ENCODE data around the gene KRTAP10-10.
"Not testable (repeated sequence)": the region's sequence is repeated elsewhere in the genome, so short reads cannot be mapped to it uniquely, and the experiment has no call there.

KRTAP10-10 gene

DNA sequence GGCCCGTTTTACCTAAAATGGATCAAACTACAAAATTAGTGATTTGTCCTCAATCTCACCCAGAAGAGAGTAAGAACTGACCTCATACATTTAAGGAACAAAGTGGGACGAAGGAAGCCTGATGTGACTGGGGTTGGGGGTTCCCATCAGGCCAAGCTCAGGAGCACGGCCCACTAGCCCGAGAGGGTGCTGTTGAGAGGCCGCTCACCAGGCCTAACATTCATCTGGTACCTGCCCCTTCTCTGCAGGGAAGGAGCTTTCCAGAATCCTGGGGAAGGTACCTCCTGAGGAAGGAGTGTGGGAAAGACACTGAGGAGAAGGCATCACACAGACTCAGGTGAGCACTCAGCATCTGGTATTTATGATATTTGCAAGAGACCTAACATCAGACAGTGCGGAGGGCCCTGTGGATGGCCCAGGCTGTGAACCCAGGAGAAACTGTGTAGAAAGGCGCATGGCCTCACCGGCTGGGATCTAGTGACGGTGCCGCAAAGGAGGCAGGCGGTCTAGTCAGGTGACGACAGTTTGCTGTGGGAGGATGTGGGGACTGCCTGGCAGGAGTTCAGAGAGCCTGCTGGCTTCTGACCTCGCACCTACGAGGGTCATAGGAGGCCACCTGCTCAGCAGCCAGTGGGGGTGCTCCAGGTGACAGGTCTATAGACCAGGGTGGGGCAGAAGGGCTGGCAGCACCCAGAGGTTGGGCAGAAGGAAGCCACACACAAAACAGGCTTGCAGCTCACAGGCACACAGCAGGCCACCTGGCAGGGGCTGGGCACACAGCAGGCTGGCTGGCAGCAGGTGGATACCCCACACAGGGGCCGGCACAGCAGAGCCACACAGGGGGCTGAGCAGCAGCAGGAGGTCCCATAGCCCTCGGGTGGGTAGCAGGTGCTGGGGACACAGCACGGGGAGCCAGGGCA, 16.8 kb downstream of the KRTAP10-10 start:
- no peak for DNase-seq

DNA sequence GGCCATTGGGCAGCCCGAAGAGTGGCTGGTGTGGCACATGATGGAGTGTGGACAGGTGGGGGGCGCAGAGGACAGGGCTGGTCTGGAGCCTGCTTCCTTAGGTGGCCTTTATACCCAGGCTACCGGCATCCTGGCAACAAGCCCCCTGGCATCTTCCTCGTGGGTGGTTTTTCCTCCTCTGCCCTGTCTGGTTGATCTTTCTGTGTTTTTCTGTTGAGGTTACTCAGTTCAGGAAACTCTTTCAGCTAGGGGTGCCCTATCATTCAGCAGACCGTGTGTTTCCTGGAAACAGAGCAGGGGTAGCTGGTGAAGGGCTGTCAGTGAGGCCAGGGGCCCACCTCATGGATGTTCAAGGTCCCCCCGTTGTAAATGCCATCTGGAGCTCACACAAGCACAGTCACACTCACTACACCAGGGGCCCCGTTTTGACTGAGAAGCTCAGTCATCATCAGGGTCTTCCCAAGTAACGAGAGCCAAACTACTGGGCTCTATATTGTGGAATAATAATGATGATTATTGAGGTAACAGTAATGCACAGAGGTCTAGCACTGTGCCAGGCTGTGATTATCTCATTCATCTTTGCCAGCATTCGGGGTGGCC, 17.5 kb downstream of the KRTAP10-10 start, which contains the start of gene KRTAP12-4:
KRTAP12-4 (minus strand) TSS at position 84 of the 600 bp plus-strand sequence; CDS start at position 39, 45 bp downstream.
- no peak for DNase-seq

DNA sequence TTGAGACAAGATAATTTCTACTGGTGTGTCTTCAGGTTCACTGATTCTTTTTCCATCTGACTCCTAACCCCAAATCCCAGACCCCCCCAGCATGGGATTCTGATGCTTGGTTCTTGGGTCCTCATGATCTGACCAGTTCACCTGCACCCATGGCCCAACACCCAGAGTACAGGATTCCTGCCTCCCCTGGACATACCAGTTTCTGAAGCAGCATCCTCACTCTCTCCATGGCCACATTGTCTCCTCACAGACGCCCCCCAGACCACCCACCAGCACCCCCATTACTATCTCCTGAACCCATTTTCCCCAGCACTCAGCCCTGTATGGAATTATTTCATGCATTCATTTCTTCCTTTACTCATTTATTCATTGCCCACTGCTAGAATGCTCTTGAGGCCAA, 19.7 kb downstream of the KRTAP10-10 start:
- no peak for DNase-seq

DNA sequence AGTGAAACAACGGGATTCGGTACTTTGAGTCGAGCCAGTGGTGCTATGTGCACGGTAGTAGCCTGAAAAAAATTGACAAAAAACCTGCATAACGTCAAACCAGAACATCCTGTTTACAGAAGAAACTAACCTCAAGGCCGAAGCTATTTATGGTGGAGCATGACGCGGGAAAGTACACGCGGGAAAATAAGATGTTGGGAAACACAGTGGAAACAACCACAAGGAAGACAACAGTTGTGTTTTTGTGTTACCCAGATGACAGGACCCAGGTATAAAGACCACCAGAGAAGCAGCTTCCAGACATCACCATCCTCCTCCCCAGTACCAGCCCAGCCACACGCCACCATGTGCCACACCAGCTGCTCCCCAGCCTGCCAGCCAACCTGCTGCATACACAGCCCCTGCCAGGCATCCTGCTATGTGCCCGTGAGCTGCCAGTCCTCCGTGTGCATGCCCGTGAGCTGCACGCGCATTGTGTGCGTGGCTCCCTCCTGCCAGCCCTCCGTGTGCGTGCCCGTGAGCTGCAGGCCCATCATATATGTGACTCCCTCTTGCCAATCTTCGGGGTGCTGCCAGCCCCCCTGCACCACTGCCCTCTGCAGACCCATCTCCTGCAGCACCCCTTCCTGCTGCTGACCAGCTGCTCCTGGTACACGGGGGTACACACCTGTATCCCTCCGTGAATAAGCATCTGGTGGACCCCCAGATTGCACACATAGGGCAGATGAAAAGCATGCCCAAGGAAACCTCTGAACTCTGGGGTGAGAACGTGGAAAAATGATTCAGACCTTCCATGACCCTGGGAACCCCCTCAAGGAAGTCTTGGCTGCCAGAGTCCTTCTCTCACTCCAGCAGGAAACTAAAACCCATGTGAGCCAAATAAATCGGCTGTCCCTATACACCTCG, 20.7 kb downstream of the KRTAP10-10 start, which contains the start of gene KRTAP12-3:
KRTAP12-3 (plus strand) TSS at position 298 of the 906 bp plus-strand sequence; CDS start at position 346, 48 bp downstream.
- DNase-seq: no peak

DNA sequence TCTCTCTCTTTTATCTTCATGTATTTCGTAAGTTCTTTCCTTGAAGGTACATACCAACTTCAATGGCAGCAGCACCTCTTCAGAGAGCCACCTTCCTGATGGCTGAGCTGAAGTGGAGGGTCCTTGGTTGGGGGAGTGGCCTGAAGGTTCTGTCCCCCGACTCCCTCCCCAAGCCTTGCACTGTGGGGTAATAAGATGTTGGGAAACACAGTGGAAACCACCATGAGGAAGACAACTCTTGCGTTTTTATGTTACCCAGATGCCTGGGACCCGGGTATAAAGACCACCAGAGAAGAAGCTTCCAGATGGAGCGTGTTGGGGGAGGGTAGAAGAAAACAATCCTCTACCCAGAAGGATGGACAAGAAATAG, 21.4 kb downstream of the KRTAP10-10 start:
- no peak for DNase-seq

DNA sequence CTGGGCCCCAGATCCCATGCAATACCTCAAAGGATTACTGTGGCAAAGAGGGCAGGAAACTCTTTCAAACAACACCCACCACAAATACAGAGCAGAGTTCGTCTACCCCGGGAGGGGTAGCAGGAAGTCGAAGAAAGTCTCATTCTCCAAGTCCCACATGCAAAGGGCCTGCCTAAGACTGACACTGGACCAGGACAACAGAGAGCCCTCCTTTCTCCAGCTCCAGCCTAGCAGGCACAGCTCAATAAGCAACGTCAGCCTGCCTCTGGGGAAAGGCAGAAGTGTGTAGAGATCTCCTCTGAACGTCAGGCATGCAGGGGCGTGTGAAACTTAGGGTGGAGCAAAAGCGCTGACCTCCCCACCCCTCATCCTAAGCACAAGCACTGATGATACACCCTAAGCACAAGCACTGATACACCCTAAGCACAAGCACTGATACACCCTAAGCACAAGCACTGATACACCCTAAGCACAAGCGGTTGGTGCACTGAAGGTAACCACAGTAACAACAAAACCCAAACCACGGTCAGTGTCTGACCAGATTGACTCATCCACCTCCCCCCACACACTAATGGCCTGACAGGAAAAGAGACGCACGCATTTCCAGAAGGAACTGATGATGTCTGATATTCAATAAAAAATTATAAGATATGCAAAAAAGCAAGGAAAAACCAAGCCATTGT, 21.9 kb downstream of the KRTAP10-10 start:
- no peak for DNase-seq

DNA sequence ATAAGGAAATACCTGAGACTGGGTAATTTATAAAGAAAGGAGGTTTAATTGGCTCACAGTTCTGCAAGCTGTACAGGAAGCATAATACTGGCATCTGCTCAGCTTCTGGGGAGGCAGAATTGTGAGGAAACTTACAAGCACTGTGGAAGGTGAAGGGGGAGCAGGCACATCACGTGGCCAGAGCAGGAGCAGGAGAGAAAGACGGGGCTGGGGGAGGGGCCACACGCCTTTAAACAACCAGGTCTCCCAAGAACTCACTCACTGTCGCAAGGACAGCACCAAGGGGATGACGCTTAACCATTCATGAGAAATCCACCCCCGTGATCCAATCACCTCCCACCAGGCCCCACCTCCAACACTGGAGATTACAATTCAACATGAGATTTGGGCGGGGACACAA, 24.4 kb downstream of the KRTAP10-10 start:
- DNase-seq: not testable (repeated sequence)

DNA sequence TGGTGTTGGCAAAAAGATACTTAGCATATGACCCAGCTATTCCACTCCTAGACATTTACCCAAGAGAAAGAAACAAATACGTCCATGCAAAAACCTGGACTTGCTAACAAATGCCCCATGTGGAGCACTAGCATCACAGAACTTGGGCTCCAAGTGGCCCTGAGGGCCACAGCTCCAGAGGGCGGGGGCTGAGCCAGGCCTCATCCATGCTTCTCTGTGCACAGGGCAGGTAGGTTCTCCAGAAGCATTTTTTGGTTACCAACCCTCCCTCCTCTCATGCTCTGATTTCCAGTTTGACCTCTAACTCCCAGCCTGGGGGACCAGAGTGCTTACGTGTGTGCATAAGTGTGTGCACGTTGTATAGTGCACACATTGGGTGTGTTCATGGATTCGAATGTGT, 27.5 kb downstream of the KRTAP10-10 start:
- no peak for DNase-seq

DNA sequence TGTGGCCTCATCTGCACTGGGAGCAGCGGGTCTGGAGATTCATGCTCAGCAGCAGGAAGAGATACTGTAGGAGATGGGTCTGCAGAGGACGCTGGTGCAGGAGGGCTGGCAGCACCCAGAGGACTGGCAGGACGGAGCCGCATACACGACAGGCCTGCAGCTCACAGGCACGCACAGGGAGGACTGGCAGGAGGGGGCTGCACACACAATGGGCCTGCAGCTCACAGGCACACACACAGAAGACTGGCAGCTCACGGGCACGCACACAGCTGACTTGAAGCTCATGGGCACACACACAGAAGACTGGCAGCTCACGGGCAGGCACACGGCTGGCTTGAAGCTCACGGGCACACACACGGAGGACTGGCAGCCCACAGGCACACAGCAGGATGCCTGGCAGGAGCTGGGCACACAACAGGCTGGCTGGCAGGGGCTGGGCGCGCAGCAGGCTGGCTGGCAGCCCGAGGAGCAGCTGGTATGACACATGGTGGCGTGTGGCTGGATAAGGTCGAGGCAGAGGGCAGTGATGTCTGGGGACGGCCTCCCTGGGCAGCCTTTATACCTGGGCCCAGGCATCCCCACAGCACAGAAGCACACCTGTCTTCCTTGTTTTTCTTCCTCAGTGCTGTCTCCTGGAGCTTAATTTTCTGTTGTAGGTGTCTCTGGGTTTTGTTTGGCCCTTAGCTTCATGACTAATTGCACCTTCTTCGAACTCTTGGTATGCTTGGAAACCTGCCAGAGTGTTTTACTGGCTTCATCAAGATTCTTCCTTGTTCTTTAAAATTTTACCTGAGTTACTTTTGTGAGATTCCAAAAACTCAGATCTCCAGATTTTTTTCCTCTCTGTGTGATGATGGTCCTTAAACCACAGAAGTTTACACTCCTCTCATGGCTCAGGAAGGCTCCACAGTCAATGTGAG, 29.5 kb downstream of the KRTAP10-10 start, which contains the start of gene KRTAP12-2:
KRTAP12-2 (minus strand) TSS at position 527 of the 920 bp plus-strand sequence; CDS start at position 486, 41 bp downstream.
- DNase-seq: no peak

DNA sequence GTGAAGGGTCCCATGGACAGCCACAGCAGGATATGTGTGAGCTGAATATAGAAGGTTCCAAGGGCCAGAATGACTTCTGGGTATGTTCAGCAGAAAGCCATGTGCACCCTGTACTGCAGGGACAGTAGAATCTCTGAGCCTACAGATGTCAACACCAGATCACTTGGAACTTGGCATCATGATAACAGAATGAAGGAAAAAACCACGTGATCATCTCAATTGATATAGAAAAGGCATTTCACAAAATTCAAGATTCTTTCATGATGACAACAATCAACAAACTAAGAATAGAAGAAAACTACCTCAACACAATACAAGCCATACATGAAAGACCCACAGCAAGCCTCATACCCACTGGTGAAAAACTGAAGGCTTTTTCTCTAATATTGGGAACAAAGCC, 30.5 kb downstream of the KRTAP10-10 start:
- DNase-seq: no peak

DNA sequence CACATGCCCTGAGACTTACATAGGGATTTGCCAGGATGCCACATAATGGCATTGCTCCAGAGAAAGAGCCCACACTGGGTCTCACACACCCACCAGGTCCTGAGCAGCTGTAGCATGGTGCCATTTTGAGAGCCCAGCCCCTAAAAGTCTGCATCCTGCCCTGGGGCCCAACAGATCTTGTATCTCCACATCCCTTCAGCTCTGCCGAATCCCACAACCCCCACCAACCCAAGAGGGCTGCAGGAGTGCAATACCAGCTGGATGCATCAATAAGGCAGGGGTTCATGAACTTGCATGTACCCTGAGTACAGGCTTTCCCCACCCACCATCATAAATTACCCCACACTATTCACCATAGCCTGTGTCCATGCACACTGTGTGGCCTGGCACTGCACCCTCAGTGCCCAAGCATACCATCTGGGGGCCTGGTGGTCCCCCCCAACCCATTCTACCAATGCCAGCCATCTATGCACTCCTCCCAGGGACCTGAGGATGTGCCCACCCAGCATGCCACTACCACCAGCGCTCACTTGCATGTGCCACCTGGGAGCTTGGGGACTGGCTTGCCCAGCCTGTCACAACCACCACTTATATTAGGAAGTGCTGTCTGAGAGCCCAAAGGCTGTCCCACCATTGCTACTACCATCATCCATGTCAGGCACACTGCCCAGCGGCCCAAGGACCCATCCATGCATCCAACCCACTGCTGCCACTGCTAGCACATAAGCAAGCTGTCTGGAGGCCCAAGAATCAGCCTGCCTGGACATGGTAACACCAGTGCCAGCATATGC, 33.7 kb downstream of the KRTAP10-10 start:
- DNase-seq: no peak

DNA sequence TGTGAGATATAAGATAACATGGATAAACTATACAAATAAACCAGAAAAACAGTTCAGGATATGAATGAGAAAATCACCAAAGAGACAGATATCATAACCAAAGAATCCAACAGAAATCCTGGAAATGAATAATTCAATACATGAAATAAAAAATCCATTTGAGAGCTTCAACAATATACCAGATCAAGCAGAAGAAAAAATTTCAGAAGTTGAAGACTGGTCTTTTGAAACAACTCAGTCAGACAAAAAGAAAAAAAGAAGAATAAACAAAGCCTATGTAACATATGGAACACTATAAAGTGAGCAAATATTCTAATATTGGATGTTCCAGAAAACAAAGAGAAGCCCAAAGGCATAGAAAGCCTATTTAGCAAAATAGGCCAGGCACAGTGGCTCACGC, 34.8 kb downstream of the KRTAP10-10 start:
- DNase-seq: no peak

DNA sequence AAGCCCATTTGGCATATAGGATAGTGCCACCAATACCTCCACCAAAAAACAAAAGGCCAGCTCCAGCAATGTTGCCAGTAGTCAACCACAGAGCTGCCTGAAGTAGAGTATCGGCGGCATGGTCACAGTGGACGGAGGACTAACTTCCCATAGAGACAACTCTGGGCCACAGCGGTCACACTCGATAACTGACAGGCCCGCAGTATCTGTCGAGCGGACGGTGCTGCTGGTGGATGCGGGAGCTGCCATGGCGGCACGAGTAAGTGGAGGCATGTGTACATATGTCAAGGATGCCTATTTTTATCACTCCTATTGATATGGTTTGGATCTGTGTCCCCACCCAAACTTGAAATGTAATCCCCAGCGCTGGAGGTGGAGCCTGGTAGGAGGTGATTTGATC, 40.7 kb downstream of the KRTAP10-10 start:
- DNase-seq: no peak

DNA sequence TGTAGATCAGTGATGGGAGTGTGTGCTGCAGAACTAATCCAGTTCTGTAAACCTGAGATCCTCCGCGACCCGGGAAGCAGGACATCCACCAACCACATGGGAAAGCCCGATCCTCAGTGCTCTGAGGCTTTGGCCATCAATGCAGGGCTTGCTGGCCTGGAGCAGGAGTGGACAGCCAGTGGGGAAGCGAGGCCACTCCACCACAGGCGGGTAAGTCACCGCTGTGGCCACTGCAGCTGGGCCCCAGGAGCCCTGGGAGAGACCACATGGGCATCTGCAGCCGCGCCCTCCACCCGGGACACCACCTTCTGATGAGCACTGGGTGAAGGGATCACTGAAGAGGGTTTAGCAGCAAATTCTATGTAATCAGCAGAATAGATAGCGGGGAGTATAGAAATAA, 44.0 kb downstream of the KRTAP10-10 start:
- no peak for DNase-seq

DNA sequence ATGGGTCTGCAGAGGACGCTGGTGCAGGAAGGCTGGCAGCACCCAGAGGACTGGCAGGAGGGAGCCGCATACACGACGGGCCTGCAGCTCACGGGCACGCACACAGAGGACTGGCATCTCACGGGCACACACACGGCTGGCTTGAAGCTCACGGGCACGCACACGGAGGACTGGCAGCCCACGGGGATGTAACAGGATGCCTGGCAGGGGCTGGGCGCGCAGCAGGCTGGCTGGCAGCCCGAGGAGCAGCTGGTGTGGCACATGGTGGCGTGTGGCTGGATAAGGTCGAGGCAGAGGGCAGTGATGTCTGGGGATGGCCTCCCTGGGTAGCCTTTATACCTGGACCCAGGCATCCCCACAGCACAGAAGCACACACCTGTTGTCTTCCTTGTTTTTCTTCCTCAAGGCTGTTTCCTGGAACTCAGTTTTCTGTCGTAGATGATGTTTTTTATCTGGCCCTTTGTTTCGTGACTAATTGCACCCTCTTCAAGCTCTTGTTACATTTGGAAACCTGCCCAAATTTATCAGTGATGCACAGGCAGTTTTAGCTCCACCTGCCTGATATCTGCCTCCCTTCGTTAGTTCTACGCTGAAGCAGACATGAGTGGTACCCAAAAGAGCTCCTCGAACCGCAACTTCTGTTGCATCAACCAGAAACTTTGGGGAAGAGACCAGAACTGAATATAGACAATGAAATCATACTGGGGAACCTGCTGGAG, 44.9 kb downstream of the KRTAP10-10 start, which contains the start of gene KRTAP12-1:
KRTAP12-1 (minus strand) TSS at position 303 of the 719 bp plus-strand sequence; CDS start at position 263, 40 bp downstream.
- DNase-seq: no peak

DNA sequence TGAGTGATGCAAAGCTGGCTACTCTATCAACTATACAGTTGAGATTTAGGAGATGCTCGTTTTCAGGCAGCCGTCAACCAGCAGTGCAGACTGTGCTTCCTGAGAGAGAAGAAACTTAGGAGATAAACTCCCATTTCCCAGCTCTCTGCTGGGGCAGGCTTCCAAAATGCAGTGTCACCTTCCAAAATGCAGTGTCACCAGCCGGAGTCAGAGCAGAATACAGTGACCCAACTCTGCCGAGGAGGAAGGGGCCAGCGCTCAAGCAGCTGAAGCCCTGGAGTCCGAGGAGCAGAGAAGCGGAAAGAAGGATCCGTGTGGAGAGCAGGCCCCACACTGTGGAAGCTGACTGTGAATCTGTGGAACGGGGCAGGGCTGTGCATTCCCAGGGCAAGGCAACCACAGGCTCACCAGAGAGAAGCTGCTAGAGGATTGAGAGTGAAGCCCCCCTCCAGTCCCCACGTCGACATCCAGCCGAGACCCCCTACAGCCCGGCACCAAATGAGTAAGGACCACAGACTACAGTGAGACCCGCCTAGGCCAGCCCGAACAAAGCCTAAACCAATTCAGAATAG, 45.5 kb downstream of the KRTAP10-10 start:
- no peak for DNase-seq

DNA sequence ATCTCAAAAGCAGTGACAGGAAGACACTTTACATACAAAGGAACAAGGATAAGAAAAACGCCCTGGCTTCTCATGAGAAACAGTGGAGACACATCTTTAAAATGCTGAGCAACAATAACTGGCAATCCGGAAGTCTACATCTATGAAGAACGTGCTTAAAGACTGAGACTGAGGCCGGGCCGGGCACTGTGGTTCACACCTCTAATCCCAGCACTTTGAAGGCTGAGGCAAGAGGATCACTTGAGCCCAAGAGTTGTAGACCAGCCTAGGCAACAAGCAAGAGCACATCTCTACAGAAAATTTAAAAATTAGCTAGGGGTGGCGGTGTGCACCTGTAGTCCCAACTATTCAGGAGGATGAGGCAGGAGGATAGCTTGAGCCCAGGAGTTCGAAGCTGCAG, 46.9 kb downstream of the KRTAP10-10 start:
- DNase-seq: no peak

DNA sequence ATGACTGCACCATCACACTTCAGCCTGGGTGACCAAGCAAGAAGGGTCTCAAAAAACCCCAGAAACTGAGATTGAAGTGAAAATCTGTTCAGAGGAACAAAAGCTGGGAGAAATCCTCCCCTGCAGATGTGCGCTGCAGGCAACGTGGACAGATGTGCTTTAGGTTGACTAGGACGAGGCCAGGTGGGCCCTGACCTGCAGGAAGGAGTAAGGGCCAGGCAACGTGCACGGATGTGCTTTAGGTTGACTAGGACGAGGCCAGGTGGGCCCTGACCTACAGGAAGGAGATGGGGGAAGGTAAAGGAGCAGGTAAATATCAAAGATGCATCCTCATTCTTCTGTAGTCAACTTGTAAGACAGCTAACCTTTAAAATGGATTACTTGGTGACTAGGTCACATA, 47.3 kb downstream of the KRTAP10-10 start:
- DNase-seq: no peak

DNA sequence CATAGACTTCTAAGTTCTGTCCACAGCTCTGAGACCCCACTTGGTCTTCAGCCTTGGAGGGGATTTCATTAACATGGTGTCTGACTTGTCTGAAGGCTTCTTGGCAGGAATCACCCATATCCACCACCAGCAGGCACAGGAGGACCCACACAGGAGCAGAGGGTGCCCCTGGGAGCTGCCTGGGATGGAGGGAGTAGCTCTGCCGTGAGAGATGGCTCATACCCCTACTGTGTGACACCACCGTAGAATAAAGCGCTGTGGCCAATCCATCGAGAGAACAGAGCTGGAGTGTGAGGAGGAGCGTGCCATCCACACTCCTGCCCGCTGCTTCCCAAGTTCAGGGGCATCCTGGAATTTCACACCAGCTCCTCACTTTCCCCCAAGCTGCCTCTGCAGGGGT, 47.9 kb downstream of the KRTAP10-10 start:
- not testable (repeated sequence) for DNase-seq
